Measurements from ENCODE around the gene DTNB.

- TF ChIP-seq, protein P1, sequence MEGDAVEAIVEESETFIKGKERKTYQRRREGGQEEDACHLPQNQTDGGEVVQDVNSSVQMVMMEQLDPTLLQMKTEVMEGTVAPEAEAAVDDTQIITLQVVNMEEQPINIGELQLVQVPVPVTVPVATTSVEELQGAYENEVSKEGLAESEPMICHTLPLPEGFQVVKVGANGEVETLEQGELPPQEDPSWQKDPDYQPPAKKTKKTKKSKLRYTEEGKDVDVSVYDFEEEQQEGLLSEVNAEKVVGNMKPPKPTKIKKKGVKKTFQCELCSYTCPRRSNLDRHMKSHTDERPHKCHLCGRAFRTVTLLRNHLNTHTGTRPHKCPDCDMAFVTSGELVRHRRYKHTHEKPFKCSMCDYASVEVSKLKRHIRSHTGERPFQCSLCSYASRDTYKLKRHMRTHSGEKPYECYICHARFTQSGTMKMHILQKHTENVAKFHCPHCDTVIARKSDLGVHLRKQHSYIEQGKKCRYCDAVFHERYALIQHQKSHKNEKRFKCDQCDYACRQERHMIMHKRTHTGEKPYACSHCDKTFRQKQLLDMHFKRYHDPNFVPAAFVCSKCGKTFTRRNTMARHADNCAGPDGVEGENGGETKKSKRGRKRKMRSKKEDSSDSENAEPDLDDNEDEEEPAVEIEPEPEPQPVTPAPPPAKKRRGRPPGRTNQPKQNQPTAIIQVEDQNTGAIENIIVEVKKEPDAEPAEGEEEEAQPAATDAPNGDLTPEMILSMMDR (IDR thresholded peaks at IDR 0.05), result no peak
- TF ChIP-seq POLR2A (IDR thresholded peaks at IDR 0.05) (no peak), EP300 (IDR thresholded peaks at IDR 0.05) (no peak), POLR2AphosphoS5 (IDR thresholded peaks at IDR 0.05) (no peak)
Observed at GRCh38 chr2:25546852-25547251, 126.5 kb downstream of the DTNB start.

All from gastroesophageal sphincter (tissue), 3 donors.